GM18858 (cell line): ENCODE measurements around the gene NFIX.

Experiments used
- ATAC-seq: cut with Tn5 transposase; IDR thresholded peaks from one replicate; pipeline ENCODE4 v1.9.1; 2021; ENCODE audit not compliant: unreplicated experiment

NFIX gene

DNA sequence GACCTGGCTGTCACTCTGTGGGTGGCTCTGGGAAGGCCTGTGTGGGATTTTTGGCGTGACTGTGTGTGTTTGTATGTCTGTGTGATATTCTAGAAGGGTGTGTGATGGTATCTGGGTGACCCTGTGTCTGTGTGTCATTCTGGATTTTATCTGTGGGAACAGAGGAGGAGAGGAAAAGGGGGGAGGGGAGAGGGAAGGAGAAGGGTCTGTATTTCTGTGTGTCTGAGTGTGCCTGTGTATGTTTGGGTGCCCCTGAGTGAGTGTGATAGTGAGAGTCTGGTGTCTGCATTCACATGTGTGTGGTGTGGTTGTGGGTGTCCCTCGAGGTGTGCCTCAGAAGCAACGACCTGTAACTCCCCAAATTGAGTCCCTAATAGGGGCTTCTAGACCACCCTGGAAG is 8.1 kb upstream of the NFIX start:
- ATAC-seq, result no peak

DNA sequence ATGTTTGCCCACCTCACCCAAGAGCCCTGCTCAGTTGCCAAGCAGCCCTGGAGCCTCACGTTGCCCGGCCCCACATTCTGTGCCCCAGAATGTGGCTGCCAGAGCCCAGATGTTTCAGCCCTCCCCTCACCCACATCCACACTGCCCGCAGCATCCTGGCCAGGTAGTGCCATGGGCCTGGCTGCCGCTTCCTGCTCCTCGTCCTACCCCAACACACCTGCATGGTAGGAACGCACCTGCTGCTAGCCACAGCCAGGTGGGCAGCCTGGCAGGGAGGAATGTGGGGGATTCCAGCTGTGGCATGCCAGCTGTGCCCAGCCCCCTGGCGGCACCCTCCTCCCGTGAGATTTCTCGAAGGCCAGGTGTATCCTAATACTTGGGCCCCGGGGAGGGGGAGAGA is 7.5 kb upstream of the NFIX start:
- no peak for ATAC-seq

DNA sequence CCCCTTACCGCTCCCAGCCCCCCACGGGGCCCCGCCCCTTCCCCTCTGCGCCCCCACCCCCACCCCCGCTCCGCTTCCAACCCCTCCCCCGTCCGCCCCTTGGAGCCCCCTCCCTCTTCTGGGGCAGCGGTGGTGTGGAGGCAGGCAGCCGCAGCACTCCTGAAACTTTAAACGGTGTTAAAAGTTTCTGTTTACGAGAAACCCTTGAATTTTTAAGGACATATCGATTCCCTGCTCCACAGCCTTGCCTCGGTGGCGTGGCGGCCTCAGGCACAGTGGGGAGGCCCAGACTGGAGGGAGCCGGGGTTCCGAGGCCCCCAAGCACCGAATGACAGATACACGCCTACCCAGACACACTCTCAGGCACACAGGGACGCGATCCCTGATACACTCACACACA is 4.8 kb upstream of the NFIX start:
- no peak for ATAC-seq

DNA sequence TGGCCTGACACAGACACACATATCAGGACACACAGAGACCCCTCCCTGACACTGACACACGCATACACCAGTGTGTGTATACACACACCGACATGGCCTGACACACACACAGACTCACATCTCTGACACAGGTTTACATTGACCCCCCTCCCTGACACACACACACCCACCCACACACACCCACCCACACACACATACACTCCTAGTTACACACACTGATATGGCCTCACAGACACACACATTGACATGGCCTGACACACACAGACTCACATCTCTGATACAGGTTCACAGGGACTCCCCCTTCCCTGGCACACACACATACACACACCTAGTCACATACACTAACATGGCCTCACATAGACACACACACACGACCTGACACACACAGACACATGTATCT is 4.4 kb upstream of the NFIX start:
- ATAC-seq, result no peak

- no peak for ATAC-seq
These were observed 4.0 kb upstream of the NFIX start for GRCh38 chr19:12991296-12991695.

DNA sequence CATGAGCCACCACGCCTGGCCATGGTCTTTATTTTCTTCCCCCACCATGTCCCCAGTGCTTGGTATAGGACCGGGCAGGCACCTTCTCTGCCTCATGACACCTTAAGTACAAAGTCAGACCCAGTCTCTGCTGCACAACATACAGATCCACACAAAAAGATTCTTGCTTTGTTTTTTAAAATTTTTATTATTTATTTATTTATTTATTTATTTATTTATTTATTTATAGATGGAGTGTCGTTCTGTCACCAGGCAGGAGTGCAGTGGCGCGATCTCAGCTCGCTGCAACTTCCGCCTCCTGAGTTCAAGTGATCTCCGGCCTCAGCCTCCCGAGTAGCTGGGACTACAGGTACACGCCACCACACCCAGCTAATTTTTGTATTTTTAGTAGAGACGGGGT is 2.5 kb upstream of the NFIX start:
- no peak for ATAC-seq

DNA sequence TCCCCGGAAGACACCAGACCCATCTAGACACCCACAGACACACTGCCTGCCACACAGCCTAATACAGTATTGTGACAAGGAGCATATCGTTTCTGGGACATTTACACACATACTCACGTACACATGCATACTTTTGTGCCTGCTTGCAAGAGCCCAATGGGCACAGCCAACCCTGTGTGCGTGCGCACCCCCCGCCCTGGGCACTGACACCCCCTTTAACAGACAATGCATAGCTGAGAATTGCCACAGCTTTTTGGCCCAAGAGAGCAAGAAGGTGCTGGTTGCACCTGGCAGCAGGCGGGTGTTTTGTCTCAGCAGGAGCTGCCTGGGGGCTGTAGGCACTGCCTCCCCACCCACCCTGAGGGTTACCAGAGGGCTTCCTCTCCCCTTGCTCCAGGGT is 1.7 kb upstream of the NFIX start:
- no peak for ATAC-seq

DNA sequence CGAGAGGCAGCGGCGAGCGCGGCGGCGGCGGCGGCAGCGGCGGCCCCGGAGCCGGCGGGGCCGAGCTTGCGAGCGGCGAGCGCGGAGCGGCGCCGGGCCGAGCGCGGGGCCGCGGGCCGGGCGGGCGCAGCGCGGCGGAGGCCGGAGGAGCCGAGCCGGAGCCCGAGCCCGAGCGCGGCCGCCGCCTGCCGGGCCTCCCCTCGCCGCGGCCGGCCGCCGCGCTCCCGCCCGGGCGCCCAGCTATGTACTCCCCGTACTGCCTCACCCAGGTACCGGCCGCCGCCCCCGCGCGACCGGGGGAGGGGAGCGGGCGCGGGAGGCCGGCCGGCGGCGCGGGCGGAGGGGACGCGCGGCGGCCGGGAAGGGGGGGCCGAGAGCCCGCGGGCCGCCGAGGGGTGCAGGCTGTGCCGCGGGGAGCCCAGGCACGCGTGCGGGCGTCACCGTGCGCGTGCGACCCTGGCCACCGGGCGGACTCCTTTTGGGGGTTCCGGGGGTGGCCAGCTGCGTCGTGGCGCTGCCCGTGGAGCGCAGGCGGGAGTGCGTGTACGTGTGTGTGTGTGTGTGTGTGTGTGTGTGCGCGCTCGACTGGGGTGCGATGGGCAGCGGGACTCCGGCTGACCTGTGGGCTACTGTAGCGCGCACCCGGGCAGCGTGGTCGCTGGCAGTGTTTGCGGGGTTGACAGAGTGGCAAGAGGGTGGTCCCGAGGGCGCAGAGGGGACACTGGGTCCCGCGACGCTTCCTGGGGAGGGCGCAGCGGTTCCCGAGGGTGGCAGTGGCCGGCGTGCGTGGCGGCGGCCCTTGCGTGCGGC is 526 bp downstream of the NFIX start:
- no peak for ATAC-seq

DNA sequence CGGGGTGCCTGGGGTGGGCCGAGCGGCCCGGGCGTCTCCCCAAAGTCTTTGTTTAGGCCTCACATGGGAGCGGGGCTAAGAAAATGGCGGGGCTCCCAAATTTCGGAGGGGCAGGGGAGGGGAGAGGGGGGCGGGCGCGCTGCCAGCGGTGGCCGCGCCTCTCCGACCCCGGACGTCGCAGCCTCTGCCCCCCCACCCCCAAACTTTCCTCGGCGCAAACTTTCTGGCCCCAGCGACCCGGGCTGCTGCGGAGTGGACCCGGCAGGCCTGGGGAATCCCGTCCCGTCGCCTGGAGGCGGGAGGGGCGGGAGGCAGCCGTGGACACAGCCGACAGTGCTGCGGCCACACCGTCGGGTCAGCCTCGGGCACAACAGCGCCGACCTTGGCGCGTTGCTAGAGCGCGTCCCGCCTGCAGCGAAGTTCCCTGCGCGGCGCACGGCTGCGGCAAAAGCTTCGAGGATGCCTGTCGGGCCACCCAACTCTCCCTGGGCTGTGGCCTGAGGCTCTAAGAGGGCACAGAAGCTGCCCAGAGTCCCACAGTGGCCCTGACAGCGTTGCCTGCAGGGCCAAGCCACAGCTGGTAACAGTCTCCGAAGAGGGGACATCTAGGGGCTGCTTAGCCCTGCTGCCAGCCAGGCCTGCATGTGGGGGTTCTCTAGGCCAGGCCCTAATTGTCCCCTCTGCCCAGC is 1.3 kb downstream of the NFIX start:
- no peak for ATAC-seq

DNA sequence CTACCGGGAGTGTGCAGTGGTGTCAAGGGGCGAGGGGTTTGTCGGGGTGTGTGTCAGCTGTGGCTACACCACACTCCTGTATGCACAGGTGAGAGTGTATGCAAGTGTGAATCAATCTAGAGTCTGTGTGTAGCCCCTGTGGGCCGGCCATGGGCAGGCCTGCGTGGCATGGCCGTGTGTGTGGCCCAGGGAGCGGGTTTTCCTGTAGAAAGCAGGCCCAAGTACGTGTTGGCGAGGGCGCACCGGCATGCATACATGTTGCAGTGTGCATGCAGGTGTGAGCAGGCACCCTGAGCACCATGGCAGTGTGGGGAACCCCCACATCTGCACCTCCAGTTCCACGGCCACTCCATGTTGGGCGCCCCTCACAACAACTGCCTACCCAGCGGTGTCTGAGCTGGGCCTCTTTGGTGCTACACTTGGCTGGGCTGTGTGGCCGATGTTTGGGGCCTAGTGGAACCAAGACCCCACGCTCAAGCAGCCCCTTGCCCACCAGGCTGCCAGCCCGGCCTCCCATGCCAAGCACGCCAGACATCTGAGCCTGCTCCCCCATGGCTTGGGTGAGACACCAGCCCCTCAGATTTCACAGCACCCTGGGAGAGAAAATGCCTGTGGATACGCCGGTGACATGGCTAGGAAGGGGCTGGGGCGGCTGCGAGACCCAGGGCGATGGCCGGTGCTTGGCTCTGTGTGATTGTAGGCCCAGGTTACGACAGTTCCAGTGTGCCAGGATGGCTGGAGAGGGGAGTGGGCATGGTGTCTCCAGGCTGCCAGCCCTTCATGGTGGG is 2.1 kb downstream of the NFIX start:
- ATAC-seq, result no peak

DNA sequence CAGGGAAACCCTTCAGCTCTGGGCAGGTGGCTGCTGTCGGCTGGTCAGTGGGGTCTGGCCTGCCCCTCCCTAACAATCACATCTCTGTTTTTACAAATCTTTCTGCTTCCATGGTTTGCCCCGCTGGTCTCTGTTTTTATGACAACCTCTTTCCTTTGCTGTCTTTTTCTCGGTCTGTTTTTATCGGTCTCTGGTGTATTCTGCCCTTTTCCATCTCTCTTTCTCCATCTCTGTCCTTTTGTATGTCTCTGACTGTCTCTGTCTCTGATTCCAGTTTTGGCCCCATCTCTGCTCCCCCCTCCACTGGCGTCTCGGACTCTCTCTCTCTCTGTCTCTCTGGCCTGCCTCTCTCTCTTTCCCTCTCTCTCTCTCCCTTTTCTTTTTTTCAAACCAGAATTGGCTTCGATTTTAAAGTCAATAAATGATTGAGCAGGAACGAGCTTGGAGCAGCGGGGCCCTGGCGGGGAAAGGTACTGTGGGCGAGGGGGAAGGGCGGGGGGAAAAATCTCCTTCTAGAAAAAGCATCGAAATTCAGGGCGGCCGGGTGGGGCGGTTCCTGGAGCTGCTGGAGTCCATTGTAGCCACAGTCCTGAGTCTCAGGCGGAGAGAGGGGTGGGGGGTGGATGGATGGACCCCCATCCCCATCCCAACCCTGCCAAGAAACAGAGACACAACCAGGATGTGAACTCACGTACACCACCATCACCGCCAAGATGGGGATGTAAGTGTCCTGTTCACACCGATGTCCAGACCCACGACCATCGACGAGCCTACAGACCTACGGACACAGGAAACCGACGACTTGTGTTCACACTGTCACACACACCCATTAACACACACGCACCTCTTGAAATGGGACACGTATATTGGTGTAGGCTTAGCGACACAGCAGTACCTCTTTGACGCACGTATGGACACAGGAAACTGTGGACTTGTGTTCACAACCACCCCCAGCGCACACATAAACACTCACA is 3.0 kb downstream of the NFIX start:
- no peak for ATAC-seq

DNA sequence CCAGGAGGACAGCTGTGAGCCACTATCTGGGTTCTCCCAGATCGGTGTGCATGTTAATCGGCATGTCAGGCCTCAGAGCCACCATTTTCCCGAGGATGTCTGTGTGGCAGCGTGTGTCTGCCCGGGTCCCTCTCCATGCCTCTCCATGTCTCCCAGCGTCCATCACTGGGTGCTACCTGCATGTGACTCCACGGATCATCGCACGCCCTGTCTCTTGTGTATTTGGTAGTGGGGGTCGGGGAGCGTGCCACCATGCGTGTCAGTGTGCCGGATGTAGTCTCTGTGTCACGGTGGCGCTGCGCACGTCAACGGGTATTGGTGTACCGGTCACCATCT is 5.9 kb downstream of the NFIX start:
- no peak for ATAC-seq

- ATAC-seq, result no peak
These were observed 6.4 kb downstream of the NFIX start for GRCh38 chr19:13001502-13002165.

DNA sequence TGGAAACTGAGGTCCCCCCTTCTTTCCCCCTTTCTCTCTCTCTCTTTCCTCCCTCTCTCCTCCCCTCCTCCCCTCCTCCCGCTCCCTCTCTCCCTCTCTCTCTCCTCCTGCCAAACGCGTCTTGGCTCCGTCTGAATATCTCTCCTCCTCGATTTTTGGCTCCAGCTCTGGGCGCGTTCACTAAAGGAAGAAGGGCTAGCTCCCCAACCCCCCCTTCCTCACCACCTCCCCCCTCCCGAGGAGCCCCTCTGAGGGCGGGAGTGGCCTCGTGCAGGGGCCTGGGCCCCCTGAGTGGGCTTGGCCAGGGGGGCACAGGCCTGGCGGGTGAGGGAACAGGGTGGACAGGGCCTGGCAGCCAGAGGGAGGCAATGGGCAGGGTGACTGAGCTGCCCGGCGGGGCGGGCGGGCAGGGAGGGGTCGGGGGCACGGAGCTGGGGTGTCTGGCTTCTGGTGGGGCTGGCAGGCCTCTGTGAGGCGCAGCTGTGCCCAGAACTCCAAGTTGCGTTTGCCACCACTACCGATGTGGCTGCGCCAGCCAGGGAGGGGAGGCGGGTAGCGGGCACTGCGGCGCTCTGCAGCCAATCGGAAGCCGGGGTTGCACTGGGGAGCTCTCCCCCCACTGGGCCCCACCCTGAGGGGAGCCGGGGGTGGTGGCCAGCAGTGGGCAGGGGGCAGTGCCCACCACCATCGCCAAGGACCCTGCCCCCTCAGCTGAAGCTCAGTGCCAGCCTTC is 7.1 kb downstream of the NFIX start:
- no peak for ATAC-seq

GRCh38 chr19:13003081-13003480 is 7.8 kb downstream of the NFIX start:
- no peak for ATAC-seq

DNA sequence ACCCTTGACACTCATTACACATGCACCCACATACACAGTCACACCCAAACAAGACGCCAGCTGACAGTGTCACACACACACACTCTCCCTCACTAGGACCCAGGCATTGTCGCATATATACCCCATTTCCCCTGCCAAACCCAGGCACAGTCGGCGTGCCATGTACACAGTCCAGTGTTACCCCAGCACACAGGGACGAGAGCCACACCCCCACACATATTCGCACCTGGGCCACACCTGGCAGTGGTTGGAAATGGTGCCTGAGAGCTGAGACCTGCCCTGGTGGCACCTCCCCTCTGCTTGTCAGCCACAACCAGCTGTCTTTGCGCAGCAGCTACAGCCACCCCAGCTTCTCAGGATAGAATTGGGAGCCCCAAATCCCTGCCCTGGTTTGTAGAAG is 9.0 kb downstream of the NFIX start:
- ATAC-seq, result no peak

DNA sequence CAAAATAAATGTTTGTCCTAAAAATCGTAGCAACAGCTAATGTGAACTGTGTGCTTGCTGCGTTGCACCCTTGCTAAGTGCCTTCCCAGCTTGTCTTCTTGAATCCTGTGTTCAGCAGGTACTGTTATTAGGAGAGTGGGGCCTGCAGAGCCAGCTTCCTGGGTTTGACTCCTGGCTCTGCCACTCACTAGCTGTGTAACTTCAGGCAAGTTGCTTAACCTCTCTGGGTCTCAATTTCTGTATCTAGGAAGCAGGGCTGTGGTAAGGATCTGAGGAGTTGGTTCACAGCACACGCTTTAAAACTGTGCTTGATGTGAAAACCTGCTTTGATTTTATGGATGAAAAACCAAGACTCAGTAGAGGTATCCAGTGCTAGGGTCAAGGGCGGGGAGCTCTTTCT is 10.0 kb downstream of the NFIX start:
- no peak for ATAC-seq

DNA sequence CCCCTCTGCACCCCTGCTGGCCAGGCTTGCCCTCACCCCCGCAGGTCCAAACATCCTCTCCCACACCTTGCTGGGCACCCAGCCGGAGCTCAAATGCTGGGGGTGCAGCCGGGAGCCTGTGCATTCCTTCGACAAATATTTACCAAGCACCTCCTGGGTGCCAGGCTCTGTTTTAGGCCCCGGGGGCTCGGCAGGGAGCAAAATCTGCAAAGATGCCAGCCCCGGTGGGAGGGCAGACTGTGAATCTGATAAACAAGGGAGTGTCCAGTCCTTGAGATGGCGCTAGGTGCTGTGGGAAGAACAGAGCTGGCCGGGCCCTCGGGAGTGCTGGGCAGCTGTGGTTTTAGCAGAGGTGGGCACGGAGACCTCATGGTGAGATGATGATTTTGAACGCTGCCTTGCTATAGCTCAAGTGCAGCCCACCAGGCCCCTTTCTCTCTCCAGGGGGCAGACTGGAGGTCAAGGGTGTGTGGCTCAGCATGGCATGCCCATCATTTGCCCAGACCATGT is 10.6 kb downstream of the NFIX start:
- no peak for ATAC-seq

- no peak for ATAC-seq
These were observed 11.4 kb downstream of the NFIX start for GRCh38 chr19:13006431-13007281.
